Loucy (cell line): ENCODE measurements around the gene MAPRE3.

Source experiments
- H2AFZ ChIP-seq: fragments of 200-600 bp; sonication (generic); 2 replicates; pipeline ENCODE4 v1.6.0; 2016; ENCODE audit warnings: antibody characterized with exemption, mild to moderate bottlenecking, low read length, moderate library complexity
- H3F3A ChIP-seq: fragments of 200-600 bp; 2 replicates; pipeline ENCODE4 v1.6.0; 2016; ENCODE audit warnings: antibody characterized with exemption, low read depth, mild to moderate bottlenecking
- H3K27me3 ChIP-seq: fragments of 200-600 bp; sonication (generic); 2 replicates; pipeline ENCODE4 v1.6.1; 2014; ENCODE audit warnings: low read length, mild to moderate bottlenecking; ENCODE audit not compliant: insufficient read depth, poor library complexity, severe bottlenecking
- H3K36me3 ChIP-seq: fragments of 200-600 bp; sonication (generic); 2 replicates; pipeline ENCODE4 v1.6.1; 2016; ENCODE audit warnings: low read length; ENCODE audit not compliant: insufficient read depth
- H3K4me1 ChIP-seq: fragments of 200-600 bp; sonication (generic); 2 replicates; pipeline ENCODE4 v1.5.1; 2014; ENCODE audit warnings: low read length, mild to moderate bottlenecking; ENCODE audit not compliant: insufficient read depth, poor library complexity, severe bottlenecking
- H3K4me2 ChIP-seq: fragments of 200-600 bp; sonication (generic); 2 replicates; pipeline ENCODE4 v1.6.0; 2014; ENCODE audit warnings: antibody characterized with exemption, low read length, low read depth, mild to moderate bottlenecking; ENCODE audit not compliant: poor library complexity, severe bottlenecking
- H3K4me3 ChIP-seq: fragments of 200-600 bp; sonication (generic); 2 replicates; pipeline ENCODE4 v1.5.1; 2014; ENCODE audit warnings: low read length, mild to moderate bottlenecking, mixed read lengths; ENCODE audit not compliant: poor library complexity, severe bottlenecking
- H3K79me2 ChIP-seq: fragments of 200-600 bp; sonication (generic); 2 replicates; pipeline ENCODE4 v1.6.1; 2014; ENCODE audit warnings: low read length; ENCODE audit not compliant: insufficient read depth
- H3K9ac ChIP-seq: fragments of 200-600 bp; sonication (generic); 2 replicates; pipeline ENCODE4 v1.6.0; 2014; ENCODE audit warnings: mild to moderate bottlenecking, low read depth, low read length, moderate library complexity; ENCODE audit not compliant: poor library complexity, severe bottlenecking
- H3K9me2 ChIP-seq: fragments of 200-600 bp; sonication (generic); replicated peaks from 2 replicates; pipeline ENCODE4 v1.6.1; 2016; ENCODE audit warnings: low read depth, low read length, mixed read lengths
- H3K9me3 ChIP-seq: fragments of 200-600 bp; sonication (generic); 2 replicates; pipeline ENCODE4 v1.6.1; 2014; ENCODE audit warnings: mild to moderate bottlenecking, antibody characterized with exemption, low read length, low read depth; ENCODE audit not compliant: insufficient read depth
- H4K20me1 ChIP-seq: fragments of 200-600 bp; sonication (generic); 2 replicates; pipeline ENCODE4 v1.6.0; 2014; ENCODE audit warnings: antibody characterized with exemption, low read length, mild to moderate bottlenecking; ENCODE audit not compliant: insufficient read depth, poor library complexity, severe bottlenecking
- CTCF ChIP-seq: fragments of 200-600 bp; sonication (generic); conservative IDR thresholded peaks from 2 replicates; pipeline ENCODE4 v1.5.1; 2014; ENCODE audit warnings: mild to moderate bottlenecking, antibody characterized with exemption, low read length
- EZH2phosphoT487 ChIP-seq: fragments of 200-600 bp; IDR thresholded peaks from 2 replicates; pipeline ENCODE4 v1.6.1; 2018; ENCODE audit warnings: antibody characterized with exemption, mild to moderate bottlenecking, moderate library complexity, borderline replicate concordance

The MAPRE3 gene

GRCh38 chr2:26945991-26946750 is 24.3 kb upstream of the MAPRE3 start:
- H4K20me1 ChIP-seq: no peaks in the 10 kb centered on the region
- no peak for TF ChIP-seq CTCF
- no peak for TF ChIP-seq EZH2phosphoT487
- no peak overlapping the region for H3K4me3 ChIP-seq
- no peak overlapping the region for H3K4me2 ChIP-seq
- no peaks in the 10 kb centered on the region for H3K27me3 ChIP-seq
- no peaks in the 10 kb centered on the region for H3K79me2 ChIP-seq
- H3K9me3 ChIP-seq: no peaks in the 10 kb centered on the region
- H3F3A ChIP-seq: no peaks in the 10 kb centered on the region
- no peaks in the 10 kb centered on the region for H3K36me3 ChIP-seq
- no peaks in the 10 kb centered on the region for H3K4me1 ChIP-seq
- no peak overlapping the region for H3K9ac ChIP-seq
- no peak overlapping the region for H2AFZ ChIP-seq
- no peaks in the 10 kb centered on the region for H3K9me2 ChIP-seq

DNA sequence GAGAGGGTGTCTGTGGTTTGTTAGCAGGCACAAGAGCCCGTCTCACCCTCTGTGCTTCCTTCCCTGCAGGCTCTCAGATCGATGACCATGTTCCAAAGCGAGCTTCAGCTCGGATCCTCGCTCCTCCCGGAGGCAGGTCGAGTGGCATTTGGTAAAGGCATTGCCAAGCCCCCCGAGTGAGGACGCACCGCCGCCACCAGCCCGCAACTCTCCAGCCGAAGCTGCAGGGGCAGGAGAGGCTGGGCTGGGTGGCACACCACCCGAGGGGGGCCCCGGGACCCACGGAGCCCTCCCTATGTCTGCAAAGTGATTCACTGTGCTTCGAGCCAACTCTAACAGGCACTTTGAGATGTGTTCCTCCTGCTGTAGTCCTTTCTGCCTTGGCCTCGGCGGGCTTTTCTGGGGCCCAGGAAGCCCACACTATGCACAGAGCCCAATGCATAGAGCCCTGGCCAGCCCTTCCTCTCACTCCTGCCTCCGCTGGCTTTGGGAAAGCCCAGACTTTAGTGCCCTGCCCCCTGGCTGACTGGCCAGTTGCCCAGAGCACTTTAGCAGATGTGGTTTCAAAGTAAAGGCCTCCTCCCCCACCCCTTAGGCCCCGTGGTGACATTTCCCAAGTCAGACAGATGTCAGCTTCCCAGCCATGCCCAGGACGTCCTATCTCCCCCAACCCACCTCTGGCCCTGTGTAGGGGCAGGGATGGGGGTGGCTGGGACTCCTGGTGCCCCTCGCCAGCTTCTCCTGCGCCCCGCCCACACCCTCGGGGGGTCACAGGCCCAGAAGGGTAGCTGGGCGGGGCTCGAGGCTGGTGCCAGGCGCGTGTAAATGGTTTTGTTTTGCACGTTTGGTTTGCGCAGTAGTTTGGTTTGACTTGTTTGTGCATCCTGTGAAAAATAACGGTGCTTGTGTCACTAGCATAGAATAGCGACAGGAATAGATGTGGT is 23.3 kb upstream of the MAPRE3 start:
- Histone ChIP-seq H3K4me3 (no peak overlapping the region), H3K79me2 (no peaks in the 10 kb centered on the region), H3K4me1 (no peaks in the 10 kb centered on the region), H3K36me3 (no peaks in the 10 kb centered on the region), H3K9me2 (no peaks in the 10 kb centered on the region), H3K27me3 (no peaks in the 10 kb centered on the region), H3K9me3 (no peaks in the 10 kb centered on the region), H3K4me2 (no peak overlapping the region), H3F3A (no peaks in the 10 kb centered on the region), H2AFZ (no peak overlapping the region), H4K20me1 (no peaks in the 10 kb centered on the region), H3K9ac (no peak overlapping the region)
- TF ChIP-seq CTCF: no peak
- TF ChIP-seq EZH2phosphoT487: no peak

DNA sequence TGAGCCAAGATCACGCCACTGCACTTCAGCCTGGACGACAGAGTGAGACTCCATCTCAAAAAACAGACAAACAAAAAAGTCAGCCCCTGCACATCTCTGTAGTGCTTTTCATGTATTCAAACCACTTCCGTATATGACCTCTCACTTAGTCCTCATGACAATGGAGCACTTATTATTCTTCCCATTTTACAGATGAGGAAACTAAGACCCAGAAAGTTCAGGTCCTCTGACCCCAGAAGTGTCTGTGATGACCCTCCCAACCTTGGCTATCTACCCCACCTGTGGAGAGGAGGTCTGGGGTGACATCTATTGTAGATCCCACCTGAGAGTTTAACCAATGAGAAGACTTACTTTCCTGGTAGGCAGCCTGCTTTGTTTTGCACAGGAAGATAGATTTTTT is 21.6 kb upstream of the MAPRE3 start:
- Histone ChIP-seq H2AFZ (no peak overlapping the region), H3F3A (no peaks in the 10 kb centered on the region), H3K9ac (no peak overlapping the region), H3K36me3 (no peaks in the 10 kb centered on the region), H4K20me1 (no peaks in the 10 kb centered on the region), H3K79me2 (no peaks in the 10 kb centered on the region), H3K9me2 (no peaks in the 10 kb centered on the region), H3K9me3 (no peaks in the 10 kb centered on the region), H3K4me1 (no peaks in the 10 kb centered on the region), H3K4me2 (no peak overlapping the region), H3K4me3 (no peak overlapping the region), H3K27me3 (no peaks in the 10 kb centered on the region)
- TF ChIP-seq EZH2phosphoT487 (no peak), CTCF (no peak)
